ENCODE data around the gene TAF11L4. TPM values are rescaled to one million over a fixed set of nuclear protein-coding genes. Genes with fewer than 3 reads are reported as not detected.

The TAF11L4 gene
- total and polyA plus RNA-seq, 9 of the 15 experiments (the other 6 are each of a cell fraction or from before 2014, with no cell fraction given) = not detected

- TF ChIP-seq ZNF318 (IDR thresholded peaks at IDR 0.05; ENCODE audit: borderline replicate concordance in 1 of 2, low read depth in 1 of 2) = no peak
- no peak for TF ChIP-seq THRAP3 (IDR thresholded peaks at IDR 0.05; ENCODE audit: borderline replicate concordance)
- TF ChIP-seq BDP1 (IDR thresholded peaks at IDR 0.05; ENCODE audit: insufficient read depth, insufficient read length) = no peak
- TF ChIP-seq PHB2 (IDR thresholded peaks at IDR 0.05; ENCODE audit: low read depth) = no peak
- peak; percentile 84 for TF ChIP-seq ZNF384 (IDR thresholded peaks at IDR 0.05; ENCODE audit: low read depth, low read length)
- no peak for TF ChIP-seq ZNF586 (CRISPR knock-in tag; conservative IDR thresholded peaks at IDR 0.05)
- TF ChIP-seq U2AF2 (optimal IDR thresholded peaks at IDR 0.05; ENCODE audit: low read depth, low read length) = no peak
- TF ChIP-seq DPF2 (IDR thresholded peaks at IDR 0.05) = 0 out of 2 replicates have a peak, but pooled peaks have one; percentile 23
- TF ChIP-seq THRA (IDR thresholded peaks at IDR 0.05) = no peak
- TF ChIP-seq DDX20 (tag; IDR thresholded peaks at IDR 0.05; ENCODE audit: low read depth) = no peak
- TF ChIP-seq ZC3H8 (IDR thresholded peaks at IDR 0.05) = no peak
- TF ChIP-seq TRIM28 (IDR thresholded peaks at IDR 0.05) = no peak
- TF ChIP-seq PATZ1 (CRISPR knock-in tag; IDR thresholded peaks at IDR 0.05; ENCODE audit: borderline replicate concordance) = no peak
- TF ChIP-seq CBFA2T2 (conservative IDR thresholded peaks at IDR 0.05) = 0 out of 2 replicates have a peak, but pooled peaks have one; percentile 13
- TF ChIP-seq ZNF165 (CRISPR knock-in tag; IDR thresholded peaks at IDR 0.05; ENCODE audit: borderline replicate concordance) = no peak
- TF ChIP-seq ZNF57 (CRISPR knock-in tag; IDR thresholded peaks at IDR 0.05) = no peak
These were observed 38.8 kb upstream of the TAF11L4 start (continued) for GRCh38 chr5:17482790-17483189.

All from K562 (cell line).